NT2/D1 (cell line): ENCODE measurements around the gene RASSF10.

ENCODE experiments used
- DNase-seq: peaks from one replicate; pipeline ENCODE4 v3.0.0-alpha.2; 2011; ENCODE audit warnings: low read depth, low spot score
- H3K27me3 ChIP-seq: 2 replicates; pipeline ENCODE4 v1.6.0; 2011; ENCODE audit warnings: mild to moderate bottlenecking; ENCODE audit not compliant: insufficient read length, insufficient read depth
- H3K36me3 ChIP-seq: 2 replicates; pipeline ENCODE4 v1.6.1; 2011; ENCODE audit warnings: mild to moderate bottlenecking, low read length, mixed read lengths; ENCODE audit not compliant: insufficient read depth, insufficient read length
- H3K4me1 ChIP-seq: 2 replicates; pipeline ENCODE4 v1.5.1; 2011; ENCODE audit not compliant: insufficient read depth, insufficient read length
- H3K4me3 ChIP-seq: 2 replicates; pipeline ENCODE4 v1.5.1; 2011; ENCODE audit warnings: low read depth; ENCODE audit not compliant: insufficient read length
- H3K9ac ChIP-seq: 2 replicates; pipeline ENCODE4 v1.6.0; 2011; ENCODE audit warnings: low read depth; ENCODE audit not compliant: insufficient read length
- H3K9me3 ChIP-seq: 2 replicates; pipeline ENCODE4 v1.5.1; 2011; ENCODE audit warnings: mild to moderate bottlenecking, low read length; ENCODE audit not compliant: insufficient read depth
- SUZ12 ChIP-seq: IDR thresholded peaks from 2 replicates; pipeline ENCODE4 v1.6.1; 2011; ENCODE audit not compliant: insufficient read length, insufficient read depth; ENCODE audit errors: extremely low read depth
- YY1 ChIP-seq: IDR thresholded peaks from 2 replicates; pipeline ENCODE4 v1.6.1; 2011; ENCODE audit not compliant: insufficient read length, insufficient read depth
- ZNF274 ChIP-seq: IDR thresholded peaks from 2 replicates; pipeline ENCODE4 v1.6.1; 2011; ENCODE audit warnings: mild to moderate bottlenecking, low read depth, low read length

RASSF10 gene

GRCh38 chr11:12995823-12996222 is 13.3 kb upstream of the RASSF10 start:
- Histone ChIP-seq H3K4me1 (no peaks in the 10 kb centered on the region), H3K4me3 (no peak overlapping the region), H3K36me3 (no peaks in the 10 kb centered on the region), H3K9ac (no peak overlapping the region), H3K27me3 (no peaks in the 10 kb centered on the region), H3K9me3 (no peaks in the 10 kb centered on the region)
- DNase-seq, result no peak
- TF ChIP-seq YY1 (no peak), SUZ12 (no peak), ZNF274 (no peak)

- H3K27me3 ChIP-seq, result no peaks in the 10 kb centered on the region
- no peak for TF ChIP-seq SUZ12
- no peak for TF ChIP-seq YY1
- TF ChIP-seq ZNF274, result no peak
- H3K9ac ChIP-seq, result no peak overlapping the region
- no peaks in the 10 kb centered on the region for H3K36me3 ChIP-seq
- no peaks in the 10 kb centered on the region for H3K9me3 ChIP-seq
- no peaks in the 10 kb centered on the region for H3K4me1 ChIP-seq
- no peak overlapping the region for H3K4me3 ChIP-seq
- DNase-seq, result no peak
These were observed 11.9 kb upstream of the RASSF10 start for GRCh38 chr11:12997168-12997567.

GRCh38 chr11:12998336-12998735 is 10.8 kb upstream of the RASSF10 start:
- Histone ChIP-seq H3K4me1 (no peaks in the 10 kb centered on the region), H3K36me3 (no peaks in the 10 kb centered on the region), H3K4me3 (no peak overlapping the region), H3K9ac (no peak overlapping the region), H3K9me3 (no peaks in the 10 kb centered on the region), H3K27me3 (no peaks in the 10 kb centered on the region)
- no peak for TF ChIP-seq SUZ12
- TF ChIP-seq YY1, result no peak
- no peak for TF ChIP-seq ZNF274
- DNase-seq, result no peak

- Histone ChIP-seq H3K4me3 (no peak overlapping the region), H3K36me3 (no peaks in the 10 kb centered on the region), H3K9me3 (no peaks in the 10 kb centered on the region), H3K27me3 (no peaks in the 10 kb centered on the region), H3K9ac (no peak overlapping the region), H3K4me1 (no peaks in the 10 kb centered on the region)
- TF ChIP-seq ZNF274, result no peak
- no peak for TF ChIP-seq YY1
- no peak for TF ChIP-seq SUZ12
- DNase-seq, result no peak
These were observed 9.5 kb upstream of the RASSF10 start for GRCh38 chr11:12999597-12999996.

GRCh38 chr11:13000116-13000515 is 9.0 kb upstream of the RASSF10 start:
- H3K9me3 ChIP-seq, result no peaks in the 10 kb centered on the region
- no peaks in the 10 kb centered on the region for H3K4me1 ChIP-seq
- no peaks in the 10 kb centered on the region for H3K36me3 ChIP-seq
- H3K9ac ChIP-seq, result no peak overlapping the region
- H3K27me3 ChIP-seq, result no peaks in the 10 kb centered on the region
- no peak for TF ChIP-seq YY1
- TF ChIP-seq SUZ12, result no peak
- no peak for TF ChIP-seq ZNF274
- H3K4me3 ChIP-seq, result no peak overlapping the region
- DNase-seq, result no peak

- Histone ChIP-seq H3K36me3 (no peaks in the 10 kb centered on the region), H3K27me3 (no peaks in the 10 kb centered on the region), H3K4me1 (no peaks in the 10 kb centered on the region), H3K4me3 (no peak overlapping the region), H3K9ac (no peak overlapping the region), H3K9me3 (0 out of 2 replicates have a peak, but pooled peaks cover under 1% of the 10 kb centered on the region)
- no peak for DNase-seq
- no peak for TF ChIP-seq YY1
- TF ChIP-seq ZNF274, result no peak
- no peak for TF ChIP-seq SUZ12
These were observed 8.4 kb upstream of the RASSF10 start for GRCh38 chr11:13000721-13001120.

- H3K9me3 ChIP-seq, result peaks cover 11% of the 10 kb centered on the region; the same call in 1 of the 2 replicates
- H3K36me3 ChIP-seq, result no peaks in the 10 kb centered on the region
- H3K9ac ChIP-seq, result no peak overlapping the region
- no peak for DNase-seq
- peaks cover 26% of the 10 kb centered on the region for H3K27me3 ChIP-seq
- no peaks in the 10 kb centered on the region for H3K4me1 ChIP-seq
- no peak overlapping the region for H3K4me3 ChIP-seq
- TF ChIP-seq ZNF274, result no peak
- TF ChIP-seq SUZ12, result no peak
- TF ChIP-seq YY1, result no peak
These were observed 5.2 kb upstream of the RASSF10 start for GRCh38 chr11:13003736-13004493.
